Left lung (tissue), 14 donors: ENCODE measurements around the gene FAM9B. TPM values are rescaled to one million over a fixed set of nuclear protein-coding genes. Genes with fewer than 3 reads are reported as not detected.

ENCODE experiments used
- ATAC-seq: fragments of 200-7000 bp; cut with Tn5 transposase; one replicate; pipeline ENCODE4 v1.9.1; 2020; ENCODE audit warnings: moderate library complexity
- DNase-seq, 4 donors: peaks; one replicate each; pipeline ENCODE4 v3.0.0-alpha.2; 2013 to 2020
- H3K27ac ChIP-seq, 2 donors: fragments of 200-600 bp; sonication (generic) in 1 of 2; one replicate each; pipeline versions ENCODE4 v1.5.0 to v1.8.0; 2020 to 2021
- H3K27me3 ChIP-seq, 2 donors: fragments of 200-600 bp; sonication (generic) in 1 of 2; one replicate each; pipeline versions ENCODE4 v1.5.0 to v1.8.0; 2020 to 2021
- H3K36me3 ChIP-seq, 2 donors: fragments of 200-600 bp; sonication (generic) in 1 of 2; one replicate each; pipeline versions ENCODE4 v1.5.0 to v1.8.0; 2020 to 2021
- H3K4me1 ChIP-seq, 2 donors: fragments of 200-600 bp; one replicate each; pipeline ENCODE4 v1.8.0; 2021
- H3K4me3 ChIP-seq, 2 donors: fragments of 200-600 bp; sonication (generic) in 1 of 2; one replicate each; pipeline versions ENCODE4 v1.5.0 to v1.8.0; 2020 to 2021; ENCODE audit warnings: mild to moderate bottlenecking in 1 of 2
- H3K9me3 ChIP-seq, 2 donors: fragments of 200-600 bp; sonication (generic) in 1 of 2; one replicate each; pipeline versions ENCODE4 v1.5.0 to v1.8.0; 2020 to 2021
- CTCF ChIP-seq, 2 donors: fragments of 200-600 bp; sonication (generic) in 1 of 2; IDR thresholded peaks; one replicate each; pipeline versions ENCODE4 v1.5.0 to v1.8.0; 2021; ENCODE audit warnings: antibody characterized with exemption in 2 of 2
- intact Hi-C, 2 donors: fragments of 100-400 bp; cut with DNase I; formaldehyde crosslinking; loops; one replicate each; pipeline versions ENCODE4 v1.11.2 to v1.14.2; 2022
- long read RNA-seq, 12 donors: library from polyadenylated mRNA in 2 of 12; unstranded in 2 of 12; transcript quantifications; one replicate each; pipeline ENCODE4 v2.0.0 and lab custom pipeline, GENCODE V29; 2019 to 2026
- polyA plus RNA-seq, 6 donors: library from polyadenylated mRNA; unstranded; fragments of 120-200 nt; gene quantifications; one replicate each; pipeline ENCODE4 v1.2.1, GENCODE V29; 2013; ENCODE audit not compliant: insufficient read length in 6 of 6
- total RNA-seq, 2 donors: library from RNA; stranded (reverse); fragmentation: NEBNext Ultra II Directional; extraction: Animal tissue kit (Norgen Biotek cat#: 25700); gene quantifications; one replicate each; pipeline ENCODE4 v1.2.1, GENCODE V29; 2021
- donor health status: DM: no; HTN: yes; CAD: no.
- donor health status: DM: no; HTN: no; CAD: no.

The FAM9B gene
- total RNA-seq (under 1 TPM in 1 of 2 donors, not detected in 1; 0.16 TPM), polyA plus RNA-seq (under 1 TPM in 2 of 6 donors, not detected in 4; 0.07 to 0.09 TPM)
- long read RNA-seq, donor 1 = 0 reads
- long read RNA-seq, donor 2 = 0 reads
- long read RNA-seq, donor 3 = 0 reads
- long read RNA-seq, donor 4 = 0 reads
- long read RNA-seq, donor 5 = 0 reads
- long read RNA-seq, donor 6 = 0 reads
- long read RNA-seq, donor 7 = 0 reads
- long read RNA-seq, donor 8 = 0 reads
- long read RNA-seq, donor 9 = 0 reads
- long read RNA-seq, donor 10 = 0 reads
- long read RNA-seq, donor 11 = 0 reads
- long read RNA-seq, donor 12 = 0 reads

DNA sequence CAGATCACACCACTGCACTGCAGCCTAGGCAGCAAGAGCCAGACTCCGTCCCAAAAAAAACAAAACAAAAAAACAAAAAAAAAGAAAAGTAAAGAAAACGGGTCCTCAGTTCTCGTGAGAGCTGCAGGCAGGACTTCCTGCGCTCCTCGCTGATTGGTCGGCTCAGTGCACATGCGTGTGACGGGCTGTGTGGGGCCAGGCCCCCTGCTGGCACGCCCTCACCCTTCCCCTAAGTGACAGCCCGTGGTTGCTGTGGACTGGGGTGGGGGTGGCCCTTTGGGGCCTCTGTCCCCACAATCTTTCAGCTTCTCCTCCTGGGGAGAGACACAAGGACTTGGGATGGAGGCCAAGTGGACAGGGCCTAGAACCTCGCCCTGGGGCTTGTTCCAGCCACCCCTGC, at the start of gene FAM9B:
Gene FAM9B (minus strand): TSS at position 139 of the 400 bp plus-strand sequence. CDS start 1,141 bp downstream, outside the sequence.
- no peak for TF ChIP-seq CTCF (IDR thresholded peaks at IDR 0.05)
- no peaks in the 10 kb centered on the region for H3K4me1 ChIP-seq
- no peak within 1 kb of the TSS for H3K27ac ChIP-seq
- H3K27me3 ChIP-seq = no peaks in the 10 kb centered on the region
- H3K9me3 ChIP-seq = no peaks in the 10 kb centered on the region
- ATAC-seq = no peak
- no peaks in the 10 kb centered on the region for H3K36me3 ChIP-seq
- intact Hi-C loops = no loop called here
- DNase-seq = no peak
- no peak within 1 kb of the TSS for H3K4me3 ChIP-seq

- Histone ChIP-seq H3K4me3 (no peak overlapping the region), H3K4me1 (no peaks in the 10 kb centered on the region), H3K9me3 (no peaks in the 10 kb centered on the region), H3K36me3 (no peaks in the 10 kb centered on the region), H3K27me3 (no peaks in the 10 kb centered on the region), H3K27ac (no peak overlapping the region)
- ATAC-seq = no peak
- no peak for TF ChIP-seq CTCF (IDR thresholded peaks at IDR 0.05)
- intact Hi-C loops = no loop called here
- DNase-seq = no peak
These were observed 47.3 kb upstream of the FAM9B start for GRCh38 chrX:9081271-9081670.

GRCh38 chrX:9074326-9074725, 40.4 kb upstream of the FAM9B start:
- Histone ChIP-seq H3K4me1 (no peaks in the 10 kb centered on the region), H3K36me3 (no peaks in the 10 kb centered on the region), H3K4me3 (no peak overlapping the region), H3K9me3 (no peaks in the 10 kb centered on the region), H3K27ac (no peak overlapping the region), H3K27me3 (no peaks in the 10 kb centered on the region)
- intact Hi-C loops = no loop called here
- DNase-seq = no peak
- no peak for ATAC-seq
- no peak for TF ChIP-seq CTCF (IDR thresholded peaks at IDR 0.05)

DNA sequence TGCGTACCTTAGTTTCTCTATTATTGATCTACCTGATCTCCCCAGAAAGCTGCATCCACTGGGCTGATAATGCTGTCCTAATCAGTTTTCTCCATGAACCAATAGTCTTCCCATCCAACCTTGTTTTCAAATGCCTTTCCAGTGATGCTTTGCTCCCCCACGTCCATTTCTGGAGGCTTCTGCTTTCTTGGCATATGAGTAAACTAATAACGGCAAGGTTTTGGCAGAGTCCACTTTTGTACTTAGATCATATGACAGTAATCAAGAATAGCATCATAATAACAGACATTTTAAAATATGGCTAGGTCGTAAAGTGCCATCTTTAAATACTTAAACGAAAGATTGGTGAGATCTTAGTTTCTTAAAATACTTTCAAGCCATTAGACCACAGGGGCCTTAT, 38.4 kb upstream of the FAM9B start:
- DNase-seq = no peak
- Histone ChIP-seq H3K9me3 (no peaks in the 10 kb centered on the region), H3K27ac (no peak overlapping the region), H3K4me3 (no peak overlapping the region), H3K27me3 (no peaks in the 10 kb centered on the region), H3K36me3 (no peaks in the 10 kb centered on the region), H3K4me1 (no peaks in the 10 kb centered on the region)
- intact Hi-C loops = no loop called here
- no peak for ATAC-seq
- no peak for TF ChIP-seq CTCF (IDR thresholded peaks at IDR 0.05)

DNA sequence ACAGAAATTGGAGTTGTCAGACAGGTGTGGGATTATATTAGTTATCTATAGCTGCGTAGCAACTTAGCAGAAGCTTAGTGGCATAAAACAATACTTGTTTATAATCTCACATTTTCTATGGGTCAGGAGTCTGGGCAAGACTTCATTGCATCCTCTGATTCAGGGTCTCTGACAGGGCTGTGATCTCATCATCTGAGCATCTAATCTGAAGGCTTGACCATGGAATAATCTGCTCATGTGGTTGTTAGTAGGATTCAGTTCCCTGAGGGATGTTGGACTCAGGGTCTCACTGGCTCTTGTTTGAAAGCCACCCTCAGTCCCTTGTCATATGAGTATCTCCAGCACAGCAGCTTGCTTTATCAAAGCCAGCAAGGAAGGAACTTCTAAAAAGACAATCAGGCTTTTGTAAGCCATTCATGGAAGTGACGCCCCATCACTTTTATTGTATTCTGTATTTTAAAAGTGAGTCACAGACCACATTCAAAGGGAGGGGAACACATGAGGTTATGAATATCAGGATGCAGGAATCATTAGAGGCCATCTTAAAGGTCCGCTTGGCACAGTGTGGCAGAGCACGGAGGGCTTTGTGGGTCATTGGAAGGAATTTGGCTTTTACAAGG, 37.2 kb upstream of the FAM9B start:
- H3K4me3 ChIP-seq = no peak overlapping the region
- H3K4me1 ChIP-seq = no peaks in the 10 kb centered on the region
- no peak for DNase-seq
- no peak for TF ChIP-seq CTCF (IDR thresholded peaks at IDR 0.05)
- H3K27ac ChIP-seq = no peak overlapping the region
- intact Hi-C loops = no loop called here
- H3K36me3 ChIP-seq = no peaks in the 10 kb centered on the region
- no peak for ATAC-seq
- H3K9me3 ChIP-seq = no peaks in the 10 kb centered on the region
- no peaks in the 10 kb centered on the region for H3K27me3 ChIP-seq
